ENCODE measurements around the gene HOXB5. TPM values are rescaled to one million over a fixed set of nuclear protein-coding genes. Genes with fewer than 3 reads are reported as not detected.
A peak's percentile ranks its signal among the peaks of the same experiment; 100 is the strongest.

Gene HOXB5
- total and polyA plus RNA-seq, 12 donors: 0.12 to 10.5 (median 3.6) TPM

DNA sequence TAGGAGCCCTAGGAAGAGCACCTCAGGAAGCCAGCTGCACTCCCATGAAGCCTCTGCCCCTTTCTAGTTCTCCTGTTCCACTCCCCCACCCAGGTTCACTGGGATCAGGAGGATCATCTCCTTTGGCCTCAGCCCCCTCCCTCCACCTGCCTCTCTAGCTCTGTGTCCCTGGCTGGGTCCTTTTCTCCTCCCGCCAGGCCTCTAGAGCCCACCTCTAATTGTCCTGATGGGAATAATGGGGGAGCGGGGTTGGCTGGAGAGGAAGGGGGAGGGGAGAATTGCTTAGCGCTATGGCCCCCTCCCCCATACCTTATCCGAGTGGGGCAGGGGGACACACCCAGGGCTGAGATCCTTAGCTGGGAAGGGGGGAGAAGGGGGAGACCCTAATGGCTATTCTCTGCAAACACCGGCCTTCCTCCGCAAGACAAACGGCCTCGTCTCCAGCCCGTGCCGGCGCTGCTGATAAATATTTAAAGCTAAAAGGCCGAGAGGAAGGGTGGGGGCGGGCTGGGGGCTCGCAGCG lies 16.2 kb upstream of the HOXB5 start:
- 5 to 35% (median 10%) methylated on average over 7 to 15 of the region's 15 CpGs for WGBS, 4 donors
- H3K27ac ChIP-seq: peak overlapping the region; percentile 43 to 88 (median 79)
- DNase-seq: no peak
- H3K4me3 ChIP-seq: peak overlapping the region in 2 of 4 donors; percentile 50 to 79
- no peaks in the 10 kb centered on the region for H3K9me3 ChIP-seq (replicated peaks in 1 of 3)
- no peak for TF ChIP-seq CTCF (IDR thresholded peaks at IDR 0.05)
- H3K27me3 ChIP-seq: peaks cover 6% of the 10 kb centered on the region
- peaks cover 3 to 21% of the 10 kb centered on the region in 2 donors for H3K4me1 ChIP-seq (replicated peaks in 1 of 2)
- H3K36me3 ChIP-seq (replicated peaks in 1 of 2): no peaks in the 10 kb centered on the region
- intact Hi-C loops (cut with DNase I): loop anchor here in 1 of 2 donors (10.0 kb wide), 1 partner anchor 585 kb away; no protein-coding TSS in a partner anchor

DNA sequence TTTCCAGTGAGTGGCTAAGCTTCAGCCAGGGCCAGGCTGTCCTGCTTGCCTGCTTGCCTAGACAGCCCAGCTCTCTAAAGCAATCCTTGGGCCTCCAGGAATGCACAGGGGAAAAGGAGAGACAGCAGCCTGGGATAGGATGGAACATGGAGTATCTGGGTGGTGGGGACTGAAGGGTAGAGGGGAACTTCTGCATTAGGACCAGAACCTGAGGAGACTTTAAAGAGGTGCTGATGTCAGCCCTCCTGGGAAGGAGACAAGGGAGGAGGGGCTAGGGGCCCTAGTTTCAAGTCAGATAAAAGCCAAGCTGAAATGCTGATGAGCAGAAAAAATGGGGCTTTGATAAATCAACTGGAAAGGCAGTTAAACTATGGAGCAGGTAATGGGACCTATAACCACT lies 15.5 kb upstream of the HOXB5 start:
- no peak for DNase-seq
- Histone ChIP-seq H3K9me3 (replicated peaks in 1 of 3) (no peaks in the 10 kb centered on the region), H3K27ac (no peak overlapping the region), H3K27me3 (peaks cover 1% of the 10 kb centered on the region), H3K4me1 (replicated peaks in 1 of 2) (peaks cover 3 to 21% of the 10 kb centered on the region in 2 donors), H3K4me3 (peak overlapping the region in 1 of 4 donors; percentile 79), H3K36me3 (replicated peaks in 1 of 2) (no peaks in the 10 kb centered on the region)
- TF ChIP-seq CTCF (IDR thresholded peaks at IDR 0.05): no peak
- TF ChIP-seq POLR2A (IDR thresholded peaks at IDR 0.05): no peak
- intact Hi-C loops (cut with DNase I): no loop called here

DNA sequence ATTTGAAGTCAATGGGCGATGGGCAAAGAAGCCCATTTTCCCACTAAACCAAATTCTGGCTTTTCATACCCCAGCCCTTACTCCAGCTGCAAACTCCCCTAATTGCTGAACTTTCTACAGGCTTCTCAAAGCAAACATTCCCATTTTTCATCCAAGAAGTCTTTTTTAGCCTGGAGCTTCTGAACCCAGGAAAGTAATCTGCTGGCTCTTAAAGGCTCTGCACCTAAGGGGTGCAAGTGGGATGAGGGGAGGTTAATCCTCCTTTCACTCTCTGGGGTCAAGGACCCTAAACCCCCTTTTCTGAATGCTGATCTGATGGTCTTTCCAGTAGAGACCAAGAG lies 14.9 kb upstream of the HOXB5 start:
- Histone ChIP-seq H3K36me3 (replicated peaks in 1 of 2) (no peaks in the 10 kb centered on the region), H3K4me1 (replicated peaks in 1 of 2) (peaks cover 3 to 21% of the 10 kb centered on the region in 2 donors), H3K27me3 (no peaks in the 10 kb centered on the region), H3K4me3 (no peak overlapping the region), H3K27ac (no peak overlapping the region), H3K9me3 (replicated peaks in 1 of 3) (no peaks in the 10 kb centered on the region)
- TF ChIP-seq POLR2A (IDR thresholded peaks at IDR 0.05) (no peak), CTCF (IDR thresholded peaks at IDR 0.05) (no peak)
- WGBS, 4 donors: 87 to 100% (median 96%) methylated on average over 1 of the region's 1 CpG
- DNase-seq: no peak
- intact Hi-C loops (cut with DNase I): no loop called here

GRCh38 chr17:48606892-48607614 lies 13.5 kb upstream of the HOXB5 start:
- Histone ChIP-seq H3K4me3 (no peak overlapping the region), H3K36me3 (replicated peaks in 1 of 2) (no peaks in the 10 kb centered on the region), H3K9me3 (replicated peaks in 1 of 3) (no peaks in the 10 kb centered on the region), H3K27me3 (no peaks in the 10 kb centered on the region), H3K27ac (no peak overlapping the region), H3K4me1 (replicated peaks in 1 of 2) (peaks cover 3 to 26% of the 10 kb centered on the region in 2 donors)
- 87 to 94% (median 91%) methylated on average over 9 of the region's 9 CpGs for WGBS, 4 donors
- DNase-seq: no peak
- no peak for TF ChIP-seq CTCF (IDR thresholded peaks at IDR 0.05)
- TF ChIP-seq POLR2A (IDR thresholded peaks at IDR 0.05): no peak
- intact Hi-C loops (cut with DNase I): no loop called here
